Omental fat pad (tissue), 4 donors: ENCODE data around the gene ANO8. TPM values are rescaled to one million over a fixed set of nuclear protein-coding genes. Genes with fewer than 3 reads are reported as not detected.

Source experiments
- ATAC-seq: fragments of 150-250 bp; one replicate; pipeline ENCODE4 v1.9.1; 2016; ENCODE audit warnings: mild to moderate bottlenecking, moderate library complexity; ENCODE audit not compliant: low FRiP score
- DNase-seq: peaks from one replicate; pipeline ENCODE4 v3.0.0-alpha.2; 2019; ENCODE audit warnings: low spot score
- CTCF ChIP-seq, 3 donors: fragments of 450-650 bp; IDR thresholded peaks; one replicate each; pipeline ENCODE4 v1.5.1; 2016 to 2017; ENCODE audit warnings: antibody characterized with exemption in 3 of 3, mild to moderate bottlenecking in 3 of 3, moderate library complexity in 2 of 3
- total RNA-seq, 4 donors: library from RNA; depleted of rRNA; stranded (reverse); fragments of >200 nt; gene quantifications; one replicate each; pipeline ENCODE4 v1.1.0, GENCODE V29; 2016

The ANO8 gene
- total RNA-seq, 4 donors from 2014 or later = 5.5 to 6.1 (median 5.8) TPM

GRCh38 chr19:17312189-17313113, 22.2 kb downstream of the ANO8 start:
- no peak for TF ChIP-seq CTCF (IDR thresholded peaks at IDR 0.05)
- no peak for ATAC-seq
- DNase-seq = no peak

GRCh38 chr19:17311455-17312188, 23.0 kb downstream of the ANO8 start:
- ATAC-seq (no peak), DNase-seq (no peak)
- TF ChIP-seq CTCF (IDR thresholded peaks at IDR 0.05) = no peak

- no peak for TF ChIP-seq CTCF (IDR thresholded peaks at IDR 0.05)
- ATAC-seq = no peak
- DNase-seq = no peak
Measured at GRCh38 chr19:17309965-17310461, 24.6 kb downstream of the ANO8 start.

- DNase-seq (peak; percentile 97), ATAC-seq (peak; percentile 90)
- no peak for TF ChIP-seq CTCF (IDR thresholded peaks at IDR 0.05)
Measured at GRCh38 chr19:17309198-17309964, 25.3 kb downstream of the ANO8 start, which contains the start of gene DDA1. DDA1 (plus strand) TSS chr19:17309563; CDS start chr19:17309655, 92 bp downstream.

GRCh38 chr19:17307876-17308377, 26.7 kb downstream of the ANO8 start:
- no peak for DNase-seq
- no peak for TF ChIP-seq CTCF (IDR thresholded peaks at IDR 0.05)
- ATAC-seq = no peak

GRCh38 chr19:17306285-17306714, 28.4 kb downstream of the ANO8 start:
- no peak for TF ChIP-seq CTCF (IDR thresholded peaks at IDR 0.05)
- ATAC-seq = no peak

More at GRCh38 chr19:17306285-17306714, 28.4 kb downstream of the ANO8 start:
- no peak for DNase-seq
